HG03442 (cell line): ENCODE data around the gene MINDY4B.
"Not testable (repeated sequence)": the region's sequence is repeated elsewhere in the genome, so short reads cannot be mapped to it uniquely, and the experiment has no call there.

ENCODE experiments used
- ATAC-seq: cut with Tn5 transposase; IDR thresholded peaks from one replicate; pipeline ENCODE4 v1.9.1; 2021; ENCODE audit warnings: mild to moderate bottlenecking, moderate library complexity; ENCODE audit not compliant: unreplicated experiment

The MINDY4B gene

GRCh38 chr3:150899141-150899540 lies 6.1 kb downstream of the MINDY4B start:
- ATAC-seq = no peak

- no peak for ATAC-seq
These were observed 7.0 kb downstream of the MINDY4B start for GRCh38 chr3:150898046-150898754.

- no peak for ATAC-seq
These were observed 7.6 kb downstream of the MINDY4B start for GRCh38 chr3:150897592-150897991.

- no peak for ATAC-seq
These were observed 14.4 kb downstream of the MINDY4B start for GRCh38 chr3:150890831-150891230.

GRCh38 chr3:150890295-150890694 lies 14.9 kb downstream of the MINDY4B start:
- ATAC-seq = no peak

GRCh38 chr3:150889106-150889505 lies 16.1 kb downstream of the MINDY4B start:
- ATAC-seq = no peak

GRCh38 chr3:150887031-150887430 lies 18.2 kb downstream of the MINDY4B start:
- ATAC-seq = no peak

GRCh38 chr3:150885535-150885934 lies 19.7 kb downstream of the MINDY4B start:
- no peak for ATAC-seq

- ATAC-seq = no peak
These were observed 26.2 kb downstream of the MINDY4B start for GRCh38 chr3:150878996-150879575.

GRCh38 chr3:150878290-150878689 lies 26.9 kb downstream of the MINDY4B start:
- no peak for ATAC-seq

GRCh38 chr3:150877303-150877702 lies 27.9 kb downstream of the MINDY4B start:
- no peak for ATAC-seq

- ATAC-seq = no peak
These were observed 28.5 kb downstream of the MINDY4B start for GRCh38 chr3:150876611-150877265.

- ATAC-seq = peak; percentile 93
These were observed 29.7 kb downstream of the MINDY4B start for GRCh38 chr3:150875548-150875947.

GRCh38 chr3:150874666-150875219 lies 30.5 kb downstream of the MINDY4B start:
- no peak for ATAC-seq

- no peak for ATAC-seq
These were observed 34.0 kb downstream of the MINDY4B start for GRCh38 chr3:150871192-150871591.

GRCh38 chr3:150870406-150870805 lies 34.8 kb downstream of the MINDY4B start:
- no peak for ATAC-seq

GRCh38 chr3:150868282-150868681 lies 37.0 kb downstream of the MINDY4B start:
- no peak for ATAC-seq

GRCh38 chr3:150867434-150867833 lies 37.8 kb downstream of the MINDY4B start:
- ATAC-seq = no peak

GRCh38 chr3:150863921-150864320 lies 41.3 kb downstream of the MINDY4B start:
- not testable (repeated sequence) for ATAC-seq

- no peak for ATAC-seq
These were observed 43.4 kb downstream of the MINDY4B start for GRCh38 chr3:150861851-150862250.

GRCh38 chr3:150857936-150858335 lies 47.3 kb downstream of the MINDY4B start:
- not testable (repeated sequence) for ATAC-seq

GRCh38 chr3:150850191-150850590 lies 55.0 kb downstream of the MINDY4B start:
- ATAC-seq = no peak
